IMR-90 (cell line): ENCODE results near the gene SOX5. TPM values are rescaled to one million over a fixed set of nuclear protein-coding genes. Genes with fewer than 3 reads are reported as not detected.

ENCODE experiments used
- ATAC-seq: fragments of 200-7000 bp; cut with Tn5 transposase; 2 replicates; pipeline ENCODE4 v1.9.1; 2020; ENCODE audit warnings: low read depth, mild to moderate bottlenecking, moderate library complexity
- BruUV-seq: library from RNA; stranded (reverse); fragments of 400-500 nt; replicated peaks from 2 replicates; lab custom pipeline; 2021; lab: Mats Ljungman, UMichigan
- CTCF ChIA-PET: fragments of 300-600 bp; formaldehyde crosslinking; extraction: SDS; loops from one replicate; lab custom pipeline; 2021; ENCODE audit warnings: antibody characterized with exemption; lab: Yijun Ruan, JAX
- POLR2A ChIA-PET: fragments of 300-600 bp; sonication (Branson Sonifier 250); formaldehyde crosslinking; loops from one replicate; lab custom pipeline; 2022; ENCODE audit warnings: antibody characterized with exemption; ENCODE audit not compliant: unreplicated experiment; lab: Charles Lee
- DNase-seq: peaks from one replicate; pipeline ENCODE4 v3.0.0; 2013
- H2AFZ ChIP-seq: replicated peaks from 2 replicates; pipeline ENCODE3; 2013; ENCODE audit warnings: low read length, mild to moderate bottlenecking; ENCODE audit not compliant: poor library complexity
- H2AK5ac ChIP-seq: 2 replicates; pipeline ENCODE4 v1.6.1; 2013; ENCODE audit warnings: low read depth, low read length, inconsistent platforms
- H2AK9ac ChIP-seq: replicated peaks from 2 replicates; pipeline ENCODE3; 2013; ENCODE audit warnings: mild to moderate bottlenecking, low read depth, low read length, moderate library complexity; ENCODE audit not compliant: poor library complexity
- H2BK120ac ChIP-seq: 2 replicates; pipeline ENCODE4 v1.6.1; 2013; ENCODE audit warnings: low read depth, low read length, inconsistent platforms
- H2BK15ac ChIP-seq: 3 replicates; pipeline ENCODE4 v1.6.1; 2013; ENCODE audit warnings: low read depth, low read length, inconsistent platforms
- H2BK20ac ChIP-seq: 2 replicates; pipeline ENCODE4 v1.6.1; 2013; ENCODE audit warnings: low read depth, mild to moderate bottlenecking, inconsistent platforms, low read length, moderate library complexity
- H2BK5ac ChIP-seq: 2 replicates; pipeline ENCODE4 v1.6.1; 2013; ENCODE audit warnings: mild to moderate bottlenecking, low read depth, low read length, inconsistent platforms; ENCODE audit not compliant: poor library complexity, severe bottlenecking
- H3K14ac ChIP-seq: replicated peaks from 2 replicates; pipeline ENCODE4 v1.6.1; 2013; ENCODE audit warnings: low read depth, low read length, inconsistent platforms
- H3K18ac ChIP-seq: 2 replicates; pipeline ENCODE4 v1.6.1; 2013; ENCODE audit warnings: low read depth, low read length, control low read depth
- H3K23ac ChIP-seq: 2 replicates; pipeline ENCODE4 v1.6.1; 2013; ENCODE audit warnings: low read depth, low read length, inconsistent platforms
- H3K27ac ChIP-seq: 2 replicates; pipeline ENCODE4 v1.5.1; 2013; ENCODE audit warnings: mild to moderate bottlenecking, control low read depth, low read length; ENCODE audit not compliant: insufficient read depth
- H3K27me3 ChIP-seq: 2 replicates; pipeline ENCODE4 v1.6.1; 2013; ENCODE audit warnings: low read length; ENCODE audit not compliant: control insufficient read depth, insufficient read depth
- H3K36me3 ChIP-seq: 2 replicates; pipeline ENCODE4 v1.6.1; 2013; ENCODE audit warnings: low read length, mixed read lengths; ENCODE audit not compliant: control insufficient read depth, insufficient read depth
- H3K4ac ChIP-seq: 2 replicates; pipeline ENCODE4 v1.6.1; 2013; ENCODE audit warnings: low read depth, low read length, inconsistent platforms
- H3K4me1 ChIP-seq: 2 replicates; pipeline ENCODE4 v1.6.1; 2013; ENCODE audit warnings: low read length, mixed read lengths; ENCODE audit not compliant: control insufficient read depth, insufficient read depth
- H3K4me2 ChIP-seq: 2 replicates; pipeline ENCODE4 v1.6.1; 2013; ENCODE audit warnings: low read depth, mild to moderate bottlenecking, control low read depth, low read length, moderate library complexity
- H3K4me3 ChIP-seq: 2 replicates; pipeline ENCODE4 v1.5.1; 2013; ENCODE audit warnings: low read depth, mild to moderate bottlenecking, control low read depth, low read length, moderate library complexity; ENCODE audit not compliant: insufficient read depth
- H3K56ac ChIP-seq: 2 replicates; pipeline ENCODE4 v1.6.1; 2013; ENCODE audit warnings: low read length, inconsistent platforms; ENCODE audit not compliant: insufficient read depth; ENCODE audit errors: extremely low read depth
- H3K79me1 ChIP-seq, 2 experiments: 2 replicates each; pipeline ENCODE4 v1.6.1; 2013; ENCODE audit warnings: low read length in 2 of 2, inconsistent platforms in 1 of 2, low read depth in 1 of 2
- H3K9ac ChIP-seq: 2 replicates; pipeline ENCODE4 v1.6.1; 2013; ENCODE audit warnings: low read depth, low read length, control low read depth
- H3K9me1 ChIP-seq: 2 replicates; pipeline ENCODE4 v1.6.1; 2013; ENCODE audit warnings: low read length, inconsistent platforms; ENCODE audit not compliant: insufficient read depth
- H3K9me3 ChIP-seq: 2 replicates; pipeline ENCODE4 v1.6.1; 2013; ENCODE audit warnings: low read length; ENCODE audit not compliant: control insufficient read depth, insufficient read depth
- H4K20me1 ChIP-seq: 2 replicates; pipeline ENCODE4 v1.6.1; 2013; ENCODE audit warnings: low read length, inconsistent platforms; ENCODE audit not compliant: insufficient read depth
- H4K5ac ChIP-seq: 2 replicates; pipeline ENCODE4 v1.6.1; 2013; ENCODE audit warnings: mild to moderate bottlenecking, low read depth, low read length, control low read depth
- H4K8ac ChIP-seq, 2 experiments: 2 replicates each; pipeline ENCODE4 v1.6.1; 2013; ENCODE audit warnings: low read depth in 2 of 2, low read length in 2 of 2, control low read depth in 1 of 2, inconsistent platforms in 1 of 2
- H4K91ac ChIP-seq: 2 replicates; pipeline ENCODE4 v1.6.1; 2013; ENCODE audit warnings: low read depth, low read length, inconsistent platforms; ENCODE audit not compliant: insufficient read depth
- BHLHE40 ChIP-seq: fragments of 150-350 bp; IDR thresholded peaks from 2 replicates; pipeline ENCODE4 v1.6.1; 2016; ENCODE audit warnings: mild to moderate bottlenecking, low read depth, low read length
- CEBPB ChIP-seq: IDR thresholded peaks from 2 replicates; pipeline ENCODE4 v1.6.1; 2012; ENCODE audit warnings: low read depth, low read length, improper control_type of control experiment
- CHD1 ChIP-seq: IDR thresholded peaks from 2 replicates; pipeline ENCODE4 v1.6.1; 2012; ENCODE audit warnings: low read depth, low read length, improper control_type of control experiment
- CTCF ChIP-seq: conservative IDR thresholded peaks from 2 replicates; pipeline ENCODE4 v1.5.1; 2012; ENCODE audit warnings: mild to moderate bottlenecking, low read depth, low read length, improper control_type of control experiment
- ELK1 ChIP-seq: fragments of 150-350 bp; IDR thresholded peaks from 2 replicates; pipeline ENCODE4 v1.6.1; 2016; ENCODE audit warnings: low read depth, mild to moderate bottlenecking, low read length, moderate library complexity, borderline replicate concordance
- FOS ChIP-seq: fragments of 150-350 bp; IDR thresholded peaks from 2 replicates; pipeline ENCODE4 v1.6.1; 2016; ENCODE audit warnings: low read depth, low read length
- MAFK ChIP-seq: IDR thresholded peaks from 2 replicates; pipeline ENCODE4 v1.6.1; 2012; ENCODE audit warnings: low read depth, low read length, improper control_type of control experiment
- MAZ ChIP-seq: IDR thresholded peaks from 2 replicates; pipeline ENCODE4 v1.6.1; 2012; ENCODE audit warnings: low read depth, mild to moderate bottlenecking, low read length, improper control_type of control experiment, moderate library complexity, borderline replicate concordance
- MXI1 ChIP-seq: IDR thresholded peaks from 2 replicates; pipeline ENCODE4 v1.6.1; 2012; ENCODE audit warnings: low read depth, mild to moderate bottlenecking, low read length, moderate library complexity, borderline replicate concordance
- NFE2L2 ChIP-seq: fragments of 150-350 bp; IDR thresholded peaks from 2 replicates; pipeline ENCODE4 v1.6.1; 2016; ENCODE audit warnings: low read depth, mild to moderate bottlenecking, low read length
- POLR2A ChIP-seq: IDR thresholded peaks from 2 replicates; pipeline ENCODE4 v1.6.1; 2012; ENCODE audit warnings: mild to moderate bottlenecking, low read depth, low read length
- RAD21 ChIP-seq: IDR thresholded peaks from 2 replicates; pipeline ENCODE4 v1.6.1; 2012; ENCODE audit warnings: low read length, improper control_type of control experiment
- RCOR1 ChIP-seq: IDR thresholded peaks from 2 replicates; pipeline ENCODE4 v1.6.1; 2012; ENCODE audit warnings: mild to moderate bottlenecking, low read length, improper control_type of control experiment; ENCODE audit not compliant: insufficient replicate concordance
- RFX5 ChIP-seq: IDR thresholded peaks from 2 replicates; pipeline ENCODE4 v1.8.0; 2012; ENCODE audit warnings: low read depth, mild to moderate bottlenecking, low read length, moderate library complexity
- SMC3 ChIP-seq: fragments of 150-350 bp; IDR thresholded peaks from 2 replicates; pipeline ENCODE4 v1.6.1; 2016; ENCODE audit warnings: low read depth, mild to moderate bottlenecking, antibody characterized with exemption, low read length, moderate library complexity
- USF2 ChIP-seq: fragments of 150-350 bp; IDR thresholded peaks from 2 replicates; pipeline ENCODE4 v1.6.1; 2017; ENCODE audit warnings: mild to moderate bottlenecking, antibody characterized with exemption, low read length, low read depth
- WGBS, 2 experiments: methylation state at CpG; one replicate each; pipeline versions ENCODE4 v1.1.5 to v1.1.7; 2013; ENCODE audit warnings: missing lambda C conversion rate in 2 of 2; ENCODE audit not compliant: insufficient read length in 1 of 2; ENCODE audit errors: extremely low coverage in 2 of 2; 5-methylcytosine and 5-hydroxymethylcytosine counted together
- dilution Hi-C: fragments of 300-500 bp; cut with HindIII; formaldehyde crosslinking; loops from one replicate; pipeline ENCODE4 v1.14.3; 2018; ENCODE audit warnings: low sequenced_read_pairs; ENCODE audit not compliant: unreplicated experiment
- in situ Hi-C: fragments of 300-500 bp; cut with MboI; formaldehyde crosslinking; loops from 3 replicates; pipeline ENCODE4 v1.14.3; 2019; ENCODE audit warnings: low sequenced_read_pairs, inconsistent platforms, mixed read lengths
- intact Hi-C: fragments of 100-400 bp; cut with micrococcal nuclease; formaldehyde crosslinking; loops from 2 replicates; pipeline ENCODE4 v1.10.0; 2022
- polyA plus RNA-seq, 3 experiments: library from polyadenylated mRNA; depleted of rRNA; stranded (reverse); fragments of >200 nt; gene quantifications; 2 replicates each; pipeline ENCODE4 v1.2.3, GENCODE V29; 2012; ENCODE audit warnings: low replicate concordance in 1 of 3
- total RNA-seq: library from RNA; depleted of rRNA; stranded (reverse); fragments of >200 nt; gene quantifications from 2 replicates; pipeline ENCODE4 v1.2.3, GENCODE V29; 2012

The SOX5 gene
- total and polyA plus RNA-seq, 2 of the 4 experiments (the other 2 are of a cell fraction): 1.1 to 13.1 TPM

- Histone ChIP-seq H4K20me1 (no peaks in the 10 kb centered on the region), H3K56ac (no peak overlapping the region), H3K14ac (no peak overlapping the region), H3K9me1 (no peaks in the 10 kb centered on the region), H3K23ac (no peak overlapping the region), H4K5ac (no peak overlapping the region), H3K9me3 (no peaks in the 10 kb centered on the region), H2AFZ (no peak overlapping the region), H2BK120ac (no peak overlapping the region), H3K27ac (no peak overlapping the region), H3K36me3 (no peaks in the 10 kb centered on the region), H3K9ac (no peak overlapping the region), H3K4me2 (no peak overlapping the region), H2BK5ac (no peak overlapping the region), H2BK15ac (no peak overlapping the region), H3K4ac (no peak overlapping the region), H3K18ac (no peak overlapping the region), H2AK9ac (no peak overlapping the region), H3K27me3 (no peaks in the 10 kb centered on the region), H3K79me1 (no peaks in the 10 kb centered on the region), H4K91ac (no peak overlapping the region), H4K8ac (no peak overlapping the region), H2BK20ac (no peak overlapping the region), H3K4me3 (no peak overlapping the region), H3K4me1 (no peaks in the 10 kb centered on the region), H2AK5ac (no peak overlapping the region)
- CTCF ChIA-PET: interaction anchor here (0.5 to 1.5 kb wide), 2 partner anchors 12 to 53 kb away, joined by 3 read pairs; no protein-coding TSS in a partner anchor
- in situ Hi-C loops (no loop called here), dilution Hi-C loops (no loop called here), intact Hi-C loops (no loop called here)
- TF ChIP-seq RFX5: no peak
- TF ChIP-seq RAD21: no peak
- TF ChIP-seq NFE2L2: no peak
- TF ChIP-seq SMC3: no peak
- no peak for TF ChIP-seq USF2
- no peak for TF ChIP-seq MAZ
- no peak for TF ChIP-seq RCOR1
- TF ChIP-seq FOS: no peak
- TF ChIP-seq CTCF: no peak
- no peak for TF ChIP-seq CEBPB
- no peak for TF ChIP-seq POLR2A
- TF ChIP-seq BHLHE40: no peak
- no peak for TF ChIP-seq MXI1
- TF ChIP-seq MAFK: no peak
- no peak for TF ChIP-seq ELK1
- no peak for TF ChIP-seq CHD1
- POLR2A ChIA-PET: no interaction called here
- no TSS peak for BruUV-seq
- no peak for ATAC-seq
- no CpG with 5 or more reads among the region's 3 CpGs for WGBS, 2 experiments
- no peak for DNase-seq
Measured at GRCh38 chr12:23628806-23629205, 320.7 kb downstream of the SOX5 start.
